Neural cell (in vitro differentiated cells): ENCODE results near the gene PHLDB1.

Experiments used
- EP300 ChIP-seq: fragments of 450-650 bp; conservative IDR thresholded peaks from 2 replicates; pipeline ENCODE4 v1.6.1; 2014; ENCODE audit warnings: antibody characterized with exemption, mild to moderate bottlenecking, moderate library complexity; ENCODE audit not compliant: poor library complexity, severe bottlenecking
- EZH2 ChIP-seq: fragments of 200-600, 300-800 bp; shearing (Covaris generic), sonication (generic); IDR thresholded peaks from 2 replicates; pipeline ENCODE4 v1.6.1; 2014; ENCODE audit warnings: antibody characterized with exemption, low read length, borderline replicate concordance, mild to moderate bottlenecking; ENCODE audit not compliant: insufficient read depth, poor library complexity, severe bottlenecking
- MXI1 ChIP-seq: fragments of 450-650 bp; conservative IDR thresholded peaks from 2 replicates; pipeline ENCODE4 v1.6.1; 2014; ENCODE audit warnings: antibody characterized with exemption, mild to moderate bottlenecking; ENCODE audit not compliant: poor library complexity, severe bottlenecking
- POLR2AphosphoS5 ChIP-seq: IDR thresholded peaks from 2 replicates; pipeline ENCODE4 v1.6.1; 2012
- RAD21 ChIP-seq: fragments of 450-650 bp; conservative IDR thresholded peaks from 2 replicates; pipeline ENCODE4 v1.6.1; 2014; ENCODE audit warnings: antibody characterized with exemption, mild to moderate bottlenecking, moderate library complexity
- REST ChIP-seq: IDR thresholded peaks from 2 replicates; pipeline ENCODE4 v1.6.1; 2012; ENCODE audit warnings: borderline replicate concordance
- SMC3 ChIP-seq: fragments of 450-650 bp; conservative IDR thresholded peaks from 2 replicates; pipeline ENCODE4 v1.6.1; 2014; ENCODE audit warnings: antibody characterized with exemption, mild to moderate bottlenecking, moderate library complexity; ENCODE audit not compliant: poor library complexity
- TAF1 ChIP-seq: IDR thresholded peaks from 2 replicates; pipeline ENCODE4 v1.6.1; 2012; ENCODE audit warnings: low read depth
- TF ChIP-seq, protein P1 (sequence below): fragments of 450-650 bp; IDR thresholded peaks from 2 replicates; pipeline ENCODE4 v1.5.1; 2014; ENCODE audit warnings: antibody characterized with exemption, mild to moderate bottlenecking, moderate library complexity; ENCODE audit not compliant: poor library complexity, severe bottlenecking

- TF ChIP-seq, protein P1, sequence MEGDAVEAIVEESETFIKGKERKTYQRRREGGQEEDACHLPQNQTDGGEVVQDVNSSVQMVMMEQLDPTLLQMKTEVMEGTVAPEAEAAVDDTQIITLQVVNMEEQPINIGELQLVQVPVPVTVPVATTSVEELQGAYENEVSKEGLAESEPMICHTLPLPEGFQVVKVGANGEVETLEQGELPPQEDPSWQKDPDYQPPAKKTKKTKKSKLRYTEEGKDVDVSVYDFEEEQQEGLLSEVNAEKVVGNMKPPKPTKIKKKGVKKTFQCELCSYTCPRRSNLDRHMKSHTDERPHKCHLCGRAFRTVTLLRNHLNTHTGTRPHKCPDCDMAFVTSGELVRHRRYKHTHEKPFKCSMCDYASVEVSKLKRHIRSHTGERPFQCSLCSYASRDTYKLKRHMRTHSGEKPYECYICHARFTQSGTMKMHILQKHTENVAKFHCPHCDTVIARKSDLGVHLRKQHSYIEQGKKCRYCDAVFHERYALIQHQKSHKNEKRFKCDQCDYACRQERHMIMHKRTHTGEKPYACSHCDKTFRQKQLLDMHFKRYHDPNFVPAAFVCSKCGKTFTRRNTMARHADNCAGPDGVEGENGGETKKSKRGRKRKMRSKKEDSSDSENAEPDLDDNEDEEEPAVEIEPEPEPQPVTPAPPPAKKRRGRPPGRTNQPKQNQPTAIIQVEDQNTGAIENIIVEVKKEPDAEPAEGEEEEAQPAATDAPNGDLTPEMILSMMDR: no peak
- no peak for TF ChIP-seq POLR2AphosphoS5
- no peak for TF ChIP-seq EZH2
- TF ChIP-seq EP300: no peak
- no peak for TF ChIP-seq RAD21
- no peak for TF ChIP-seq REST
- TF ChIP-seq TAF1: no peak
- no peak for TF ChIP-seq SMC3
- TF ChIP-seq MXI1: no peak
Measured at GRCh38 chr11:118679483-118679882, 72.1 kb downstream of the PHLDB1 start, which contains the start of gene TREH.
